T-helper 17 cell (primary cell): ENCODE data around the gene LAMC1. TPM values are rescaled to one million over a fixed set of nuclear protein-coding genes. Genes with fewer than 3 reads are reported as not detected.

ENCODE experiments used
- ATAC-seq: fragments of 150-1000 bp; cut with Tn5 transposase; 2 replicates; pipeline ENCODE4 v1.10.0; 2021; ENCODE audit warnings: mild to moderate bottlenecking, moderate library complexity
- DNase-seq, 3 donors: peaks; one replicate each; pipeline versions ENCODE4 v3.0.0 to v3.0.0-alpha.2; 2020 to 2021
- H3K9me3 ChIP-seq: one replicate; pipeline ENCODE4 v1.7.0; 2013; ENCODE audit warnings: low read length, mild to moderate bottlenecking; ENCODE audit not compliant: control insufficient read depth, poor library complexity, severe bottlenecking
- H3K27ac Mint-ChIP-seq: one replicate; pipeline ENCODE4 v1.8.0; 2022; ENCODE audit warnings: mild to moderate bottlenecking, moderate library complexity, mixed read lengths
- H3K27me3 Mint-ChIP-seq: one replicate; pipeline ENCODE4 v1.8.0; 2022; ENCODE audit warnings: mixed read lengths
- H3K36me3 Mint-ChIP-seq: one replicate; pipeline ENCODE4 v1.8.0; 2022; ENCODE audit warnings: low read depth, mixed read lengths
- H3K4me1 Mint-ChIP-seq: one replicate; pipeline ENCODE4 v1.8.0; 2022; ENCODE audit warnings: mild to moderate bottlenecking, mixed read lengths
- H3K4me3 Mint-ChIP-seq: one replicate; pipeline ENCODE4 v1.8.0; 2022; ENCODE audit warnings: mild to moderate bottlenecking, moderate library complexity, mixed read lengths
- total RNA-seq, 4 donors: library from RNA in 2 of 4; stranded (reverse) in 2 of 4; gene quantifications; one replicate each; pipeline ENCODE4 v1.2.3 and lab custom pipeline; 2022 to 2026

LAMC1 gene
- total RNA-seq (under 1 TPM; 0.70 to 0.83 TPM), total RNA-seq (lab: John Stamatoyannopoulos, UW) (0.68 to 5.6 reads per million in 2 donors)

DNA sequence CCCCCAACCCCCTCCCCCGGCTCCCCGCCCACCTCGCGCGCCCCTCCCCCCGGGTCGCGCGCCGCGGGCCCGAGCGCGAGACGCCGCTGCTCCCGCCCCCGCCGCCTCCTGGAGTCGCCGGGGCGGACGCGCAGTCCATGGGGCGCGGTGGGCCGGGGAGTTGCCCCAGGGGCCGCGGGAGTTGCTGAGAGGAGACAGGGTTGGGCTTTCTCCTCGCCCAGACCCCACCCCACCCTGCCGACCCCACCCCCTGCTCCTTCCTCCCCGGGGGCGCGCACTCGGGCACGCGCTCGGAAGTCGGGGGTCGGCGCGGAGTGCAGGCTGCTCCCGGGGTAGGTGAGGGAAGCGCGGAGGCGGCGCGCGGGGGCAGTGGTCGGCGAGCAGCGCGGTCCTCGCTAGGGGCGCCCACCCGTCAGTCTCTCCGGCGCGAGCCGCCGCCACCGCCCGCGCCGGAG, at the start of gene LAMC1:
LAMC1 (plus strand) TSS at position 275 of the 455 bp plus-strand sequence. CDS start 297 bp downstream, outside the sequence.
- Mint-ChIP-seq H3K4me1 (peaks cover 10% of the 10 kb centered on the region), H3K27ac (no peak within 1 kb of the TSS), H3K36me3 (peaks cover 5% of the 10 kb centered on the region), H3K4me3 (peak within 1 kb of the TSS; percentile 82), H3K27me3 (peaks cover 69% of the 10 kb centered on the region)
- no peaks in the 10 kb centered on the region for H3K9me3 ChIP-seq
- peak; percentile 29 for ATAC-seq
- DNase-seq = peak in 1 of 3 donors; percentile 9

DNA sequence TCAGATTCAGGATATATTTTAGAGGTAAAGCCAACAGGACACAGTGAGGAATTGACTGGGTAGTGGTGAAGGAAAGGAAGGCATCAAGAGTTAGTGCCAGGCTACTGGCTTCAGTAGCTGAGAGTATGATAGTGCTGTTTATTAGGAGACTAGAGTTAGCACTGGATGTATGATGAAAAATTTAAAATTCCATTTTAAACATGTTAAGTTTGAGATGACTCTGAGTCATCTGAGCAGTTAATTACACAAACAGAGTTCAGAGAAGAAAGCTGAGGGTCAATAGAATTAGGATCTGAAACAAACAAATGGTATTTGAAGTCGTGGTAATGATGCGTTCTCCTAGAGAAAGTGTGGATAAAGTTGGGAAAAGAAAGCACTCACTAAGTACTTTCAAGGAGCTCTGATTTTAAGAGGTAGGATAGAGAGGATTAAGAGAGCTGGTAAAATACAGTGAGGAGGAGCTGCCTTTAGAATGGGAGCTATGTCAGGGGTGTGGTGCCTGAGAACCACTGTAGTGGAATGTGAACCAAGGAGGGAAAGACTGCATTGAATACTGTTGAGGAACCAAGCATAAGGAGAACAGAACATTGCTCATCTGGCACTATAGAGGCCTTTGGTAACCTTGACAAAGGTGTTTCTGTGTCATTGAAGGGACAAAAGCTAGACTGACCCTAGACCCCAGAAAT, 48.6 kb upstream of the LAMC1 start:
- Mint-ChIP-seq H3K27me3 (peaks cover 22% of the 10 kb centered on the region), H3K27ac (no peak overlapping the region), H3K36me3 (no peaks in the 10 kb centered on the region), H3K4me1 (no peaks in the 10 kb centered on the region), H3K4me3 (no peak overlapping the region)
- H3K9me3 ChIP-seq = no peaks in the 10 kb centered on the region
- no peak for ATAC-seq
- no peak for DNase-seq

DNA sequence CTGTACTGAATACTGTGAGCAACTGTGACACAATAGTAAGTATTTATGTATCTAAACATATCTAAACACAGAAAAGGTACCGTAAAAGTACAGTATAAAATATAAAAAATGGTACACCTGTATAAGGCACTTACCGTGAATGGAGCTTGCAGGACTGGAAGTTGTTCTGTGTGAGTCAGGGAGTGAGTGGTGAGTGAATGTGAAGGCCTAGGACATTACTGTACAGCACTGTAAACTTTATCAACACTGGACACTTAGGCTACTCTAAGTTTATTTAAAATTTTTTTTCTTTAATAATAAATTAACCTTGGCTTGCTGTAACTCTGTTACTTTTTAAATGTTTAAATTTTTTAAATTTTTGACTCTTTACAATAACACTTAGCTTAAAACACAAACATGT, 45.7 kb upstream of the LAMC1 start:
- no peak for ATAC-seq
- Mint-ChIP-seq H3K36me3 (no peaks in the 10 kb centered on the region), H3K4me1 (no peaks in the 10 kb centered on the region)

DNA sequence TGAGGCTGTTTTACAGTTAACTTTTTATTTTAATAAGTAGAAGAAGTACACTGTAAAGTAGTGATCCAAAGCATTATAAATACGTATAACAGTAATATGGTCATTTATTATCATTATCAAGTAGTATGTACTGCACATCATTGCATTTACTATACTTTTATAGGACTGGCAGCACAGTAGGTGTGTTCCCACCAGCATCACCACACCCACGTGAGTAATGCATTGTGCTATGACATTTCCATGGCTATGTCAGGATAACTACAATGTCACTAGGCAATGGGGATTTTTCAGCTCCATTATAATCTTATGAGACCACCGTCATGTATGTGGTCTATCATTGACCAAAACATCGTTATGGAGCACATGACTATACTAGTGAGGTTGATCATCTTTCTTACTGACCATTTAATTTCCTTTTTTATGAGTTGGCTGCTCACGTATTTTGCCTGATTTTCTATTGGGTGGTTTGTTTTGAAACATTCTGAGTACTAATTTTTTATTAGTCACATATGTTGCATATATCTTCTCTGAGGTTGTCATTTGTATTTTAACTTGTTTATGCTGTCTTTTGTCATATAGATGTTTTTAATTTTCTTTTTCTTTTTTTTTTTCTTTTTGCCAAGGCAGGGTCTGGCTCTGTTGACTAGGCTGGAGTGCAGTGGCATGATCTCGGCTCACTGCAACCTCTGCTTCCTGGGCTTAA, 44.9 kb upstream of the LAMC1 start:
- Mint-ChIP-seq H3K4me3 (no peak overlapping the region), H3K4me1 (no peaks in the 10 kb centered on the region), H3K27ac (no peak overlapping the region), H3K27me3 (peaks cover 14% of the 10 kb centered on the region), H3K36me3 (no peaks in the 10 kb centered on the region)
- ATAC-seq (no peak), DNase-seq (no peak)
- no peaks in the 10 kb centered on the region for H3K9me3 ChIP-seq

More for the DNA sequence above, 45.7 kb upstream of the LAMC1 start:
- H3K4me3 Mint-ChIP-seq = no peak overlapping the region
- H3K27me3 Mint-ChIP-seq = peaks cover 17% of the 10 kb centered on the region
- H3K27ac Mint-ChIP-seq = no peak overlapping the region
- no peaks in the 10 kb centered on the region for H3K9me3 ChIP-seq
- no peak for DNase-seq

DNA sequence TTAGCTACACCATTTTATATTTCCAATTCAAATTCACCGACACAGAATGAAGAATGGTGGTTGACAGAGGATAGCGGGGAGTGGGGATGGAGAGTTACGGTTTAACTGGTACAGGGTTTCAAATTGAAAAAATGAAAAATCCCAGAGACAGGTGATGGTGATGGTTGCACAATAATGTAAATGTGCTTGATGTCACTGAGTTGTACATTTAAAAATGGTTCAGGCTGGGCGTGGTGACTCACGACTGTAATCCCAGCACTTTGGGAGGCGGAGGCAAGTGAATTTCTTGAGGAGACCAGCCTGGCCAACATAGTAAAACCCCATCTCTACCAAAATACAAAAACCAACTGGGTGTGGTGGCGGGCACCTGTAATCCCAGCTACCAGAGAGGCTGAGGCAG, 39.1 kb upstream of the LAMC1 start:
- H3K27ac Mint-ChIP-seq = no peak overlapping the region
- ATAC-seq = no peak
- peaks cover 21% of the 10 kb centered on the region for H3K27me3 Mint-ChIP-seq
- H3K4me3 Mint-ChIP-seq = no peak overlapping the region
- no peak for DNase-seq
- H3K4me1 Mint-ChIP-seq = no peaks in the 10 kb centered on the region
- H3K9me3 ChIP-seq = no peaks in the 10 kb centered on the region
- peaks cover 2% of the 10 kb centered on the region for H3K36me3 Mint-ChIP-seq

DNA sequence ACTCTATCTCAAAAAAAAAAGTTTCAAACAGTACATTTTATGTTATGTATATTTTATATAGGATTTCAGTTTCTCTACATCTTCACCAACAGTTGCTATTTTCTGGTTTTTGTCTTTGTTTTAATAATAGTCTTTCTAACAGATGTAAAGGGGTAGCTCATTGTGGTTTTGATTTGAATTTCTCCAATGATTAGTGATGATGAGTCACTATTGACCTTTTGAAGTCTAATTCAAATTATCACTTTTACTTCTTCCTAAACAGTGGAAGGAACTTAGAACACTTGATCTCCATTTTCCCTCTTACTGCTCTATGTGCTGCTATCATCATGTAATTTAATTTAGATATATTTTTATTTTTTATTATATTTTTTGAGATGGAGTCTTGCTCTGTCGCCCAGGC, 38.6 kb upstream of the LAMC1 start:
- Mint-ChIP-seq H3K4me3 (no peak overlapping the region), H3K36me3 (peaks cover 2% of the 10 kb centered on the region), H3K27me3 (peaks cover 21% of the 10 kb centered on the region), H3K4me1 (no peaks in the 10 kb centered on the region), H3K27ac (no peak overlapping the region)
- DNase-seq (no peak), ATAC-seq (no peak)
- H3K9me3 ChIP-seq = no peaks in the 10 kb centered on the region

DNA sequence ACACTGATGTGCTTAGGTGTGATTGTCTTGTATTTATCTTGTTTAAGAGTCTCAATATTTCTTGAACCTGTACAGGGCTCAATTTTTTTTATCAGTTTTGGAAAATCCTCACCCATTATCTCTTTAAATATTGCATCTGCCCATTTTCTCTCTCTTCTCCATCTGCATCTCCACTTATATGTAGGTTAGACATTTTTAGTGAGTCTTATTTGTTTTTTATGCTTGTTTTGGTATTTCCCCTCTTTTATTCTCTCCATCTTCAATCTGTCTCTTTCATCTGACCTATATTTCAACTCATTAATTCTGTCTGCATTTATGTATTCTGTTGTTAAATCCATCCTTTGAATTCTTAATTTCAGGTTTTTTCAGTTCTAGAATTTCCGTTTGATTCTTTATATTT, 37.3 kb upstream of the LAMC1 start:
- no peaks in the 10 kb centered on the region for H3K4me1 Mint-ChIP-seq

DNA sequence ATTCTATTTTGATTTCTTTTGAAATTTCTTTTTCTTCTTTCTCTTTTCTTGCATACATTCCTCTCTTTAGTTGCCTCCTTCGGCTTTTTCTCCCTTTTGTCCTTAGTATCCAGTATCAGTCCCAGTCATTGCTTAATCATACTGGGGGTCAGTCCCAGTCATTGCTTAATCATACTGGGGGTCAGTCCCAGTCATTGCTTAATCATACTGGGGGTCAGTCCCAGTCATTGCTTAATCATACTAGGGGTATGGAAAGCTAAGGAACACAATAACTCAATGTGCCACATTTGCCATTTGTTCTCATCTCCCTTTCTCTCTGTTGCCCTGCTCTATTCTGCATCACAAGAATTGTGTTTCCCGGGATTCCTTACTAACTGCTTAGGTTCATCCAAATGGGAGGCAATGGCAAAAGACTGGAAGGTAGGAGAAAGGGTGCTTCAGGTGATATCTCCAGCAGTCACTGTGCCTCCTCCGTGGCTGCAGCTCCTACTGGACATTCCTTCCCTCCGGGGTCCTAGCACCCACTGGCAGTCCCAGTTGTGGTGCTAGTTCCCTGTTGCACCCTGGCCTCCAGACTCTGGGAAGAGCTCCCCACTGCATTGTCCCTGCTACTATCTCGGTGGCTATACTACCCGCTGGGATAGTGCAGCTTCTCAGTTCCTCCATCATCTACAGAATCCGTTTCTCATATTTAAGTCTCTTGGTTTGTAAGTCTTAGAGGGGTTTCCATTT, 32.6 kb upstream of the LAMC1 start:
- no peak overlapping the region for H3K27ac Mint-ChIP-seq
- DNase-seq = no peak
- H3K4me3 Mint-ChIP-seq = no peak overlapping the region
- no peak for ATAC-seq
- H3K36me3 Mint-ChIP-seq = no peaks in the 10 kb centered on the region
- H3K4me1 Mint-ChIP-seq = no peaks in the 10 kb centered on the region
- no peaks in the 10 kb centered on the region for H3K9me3 ChIP-seq
- peaks cover 33% of the 10 kb centered on the region for H3K27me3 Mint-ChIP-seq

More for the DNA sequence above, 37.3 kb upstream of the LAMC1 start:
- Mint-ChIP-seq H3K36me3 (peaks cover 2% of the 10 kb centered on the region), H3K4me3 (no peak overlapping the region), H3K27ac (no peak overlapping the region), H3K27me3 (peaks cover 31% of the 10 kb centered on the region)
- H3K9me3 ChIP-seq = no peaks in the 10 kb centered on the region
- ATAC-seq (no peak), DNase-seq (no peak)

DNA sequence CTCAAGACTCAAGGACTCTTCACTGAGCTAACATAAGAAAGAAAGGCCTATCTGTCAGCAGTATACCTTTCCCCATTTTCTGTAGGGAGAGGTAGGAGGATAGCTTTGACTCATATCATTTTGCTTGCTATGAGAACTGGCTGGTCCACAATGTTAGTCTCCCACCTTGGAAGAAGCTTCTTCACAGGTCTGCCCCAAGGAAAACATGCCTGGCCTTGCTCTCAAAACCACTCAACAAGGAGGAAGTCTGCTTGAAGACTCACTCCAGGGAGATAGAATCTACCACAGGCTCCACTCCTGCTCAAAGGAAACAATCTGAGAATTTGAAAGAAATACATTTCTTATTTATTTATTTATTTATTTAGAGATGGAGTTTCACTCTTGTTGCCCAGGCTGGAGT, 29.5 kb upstream of the LAMC1 start:
- no peak for DNase-seq
- Mint-ChIP-seq H3K4me3 (no peak overlapping the region), H3K4me1 (no peaks in the 10 kb centered on the region), H3K27ac (no peak overlapping the region), H3K27me3 (peaks cover 32% of the 10 kb centered on the region), H3K36me3 (no peaks in the 10 kb centered on the region)
- no peak for ATAC-seq
- no peaks in the 10 kb centered on the region for H3K9me3 ChIP-seq

DNA sequence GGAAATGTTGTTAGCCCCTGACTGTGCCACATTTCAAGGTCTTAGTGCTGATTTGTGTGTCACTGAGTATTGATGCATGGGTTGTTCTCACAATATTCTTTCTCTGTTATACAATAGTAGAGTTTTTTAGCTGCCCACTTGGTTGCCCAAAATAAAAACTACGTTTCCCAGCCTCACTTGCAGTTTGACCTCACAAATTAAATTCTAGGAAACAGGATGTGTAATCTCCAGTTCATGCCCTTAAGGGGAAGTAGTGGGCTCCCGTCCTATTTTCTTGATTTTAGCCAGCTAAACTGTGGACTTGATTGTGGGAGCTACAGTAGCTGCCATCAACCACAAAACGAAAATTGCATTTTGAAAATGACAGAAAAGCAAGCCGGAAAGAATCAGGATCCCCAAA, 27.3 kb upstream of the LAMC1 start:
- Mint-ChIP-seq H3K27ac (no peak overlapping the region), H3K36me3 (peaks cover 2% of the 10 kb centered on the region), H3K27me3 (peaks cover 29% of the 10 kb centered on the region), H3K4me1 (no peaks in the 10 kb centered on the region), H3K4me3 (no peak overlapping the region)
- ATAC-seq (no peak), DNase-seq (no peak)
- H3K9me3 ChIP-seq = no peaks in the 10 kb centered on the region

DNA sequence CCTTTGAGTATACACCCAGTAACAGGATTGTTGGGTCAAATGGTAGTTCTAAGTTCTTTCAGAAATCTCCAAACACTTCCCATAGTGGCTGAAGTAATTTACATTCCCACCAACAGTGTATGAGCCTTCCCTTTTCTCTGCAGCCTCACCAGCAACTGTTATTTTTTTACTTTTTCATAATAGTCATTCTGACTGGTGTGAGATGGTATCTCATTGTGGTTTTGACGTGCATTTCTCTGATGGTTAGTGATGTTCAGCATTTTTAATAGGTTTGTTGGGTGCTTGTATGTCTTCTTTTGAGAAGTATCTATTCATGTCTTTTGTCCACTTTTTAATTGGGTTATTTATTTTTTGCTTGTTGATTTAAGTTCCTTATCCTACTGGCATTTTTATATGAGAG, 26.4 kb upstream of the LAMC1 start:
- Mint-ChIP-seq H3K4me1 (no peaks in the 10 kb centered on the region), H3K36me3 (peaks cover 2% of the 10 kb centered on the region), H3K4me3 (no peak overlapping the region), H3K27me3 (peaks cover 30% of the 10 kb centered on the region), H3K27ac (no peak overlapping the region)
- no peaks in the 10 kb centered on the region for H3K9me3 ChIP-seq
- DNase-seq (no peak), ATAC-seq (no peak)

DNA sequence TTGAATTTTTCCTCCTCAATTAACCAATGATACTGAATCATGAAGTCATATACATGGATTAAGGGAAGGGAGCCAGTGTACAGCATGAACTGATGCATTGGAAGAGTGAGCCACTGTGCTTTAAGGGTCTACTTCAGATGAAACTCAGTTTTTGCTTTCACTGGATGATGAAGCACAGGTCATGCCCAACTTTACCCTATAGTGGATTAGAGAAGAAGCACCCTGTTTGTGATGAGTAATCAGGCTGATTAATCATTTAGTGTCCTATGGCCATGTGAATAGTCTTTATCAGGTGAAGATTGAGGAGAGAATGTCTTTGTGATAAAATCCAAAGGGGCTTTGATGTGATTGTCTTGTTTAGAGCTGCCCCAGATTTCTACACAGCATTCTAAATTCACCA, 24.7 kb upstream of the LAMC1 start:
- DNase-seq = no peak
- peaks cover 28% of the 10 kb centered on the region for H3K27me3 Mint-ChIP-seq
- no peak overlapping the region for H3K4me3 Mint-ChIP-seq
- no peak overlapping the region for H3K27ac Mint-ChIP-seq
- H3K9me3 ChIP-seq = no peaks in the 10 kb centered on the region
- H3K4me1 Mint-ChIP-seq = no peaks in the 10 kb centered on the region
- peaks cover 2% of the 10 kb centered on the region for H3K36me3 Mint-ChIP-seq
- ATAC-seq = no peak

DNA sequence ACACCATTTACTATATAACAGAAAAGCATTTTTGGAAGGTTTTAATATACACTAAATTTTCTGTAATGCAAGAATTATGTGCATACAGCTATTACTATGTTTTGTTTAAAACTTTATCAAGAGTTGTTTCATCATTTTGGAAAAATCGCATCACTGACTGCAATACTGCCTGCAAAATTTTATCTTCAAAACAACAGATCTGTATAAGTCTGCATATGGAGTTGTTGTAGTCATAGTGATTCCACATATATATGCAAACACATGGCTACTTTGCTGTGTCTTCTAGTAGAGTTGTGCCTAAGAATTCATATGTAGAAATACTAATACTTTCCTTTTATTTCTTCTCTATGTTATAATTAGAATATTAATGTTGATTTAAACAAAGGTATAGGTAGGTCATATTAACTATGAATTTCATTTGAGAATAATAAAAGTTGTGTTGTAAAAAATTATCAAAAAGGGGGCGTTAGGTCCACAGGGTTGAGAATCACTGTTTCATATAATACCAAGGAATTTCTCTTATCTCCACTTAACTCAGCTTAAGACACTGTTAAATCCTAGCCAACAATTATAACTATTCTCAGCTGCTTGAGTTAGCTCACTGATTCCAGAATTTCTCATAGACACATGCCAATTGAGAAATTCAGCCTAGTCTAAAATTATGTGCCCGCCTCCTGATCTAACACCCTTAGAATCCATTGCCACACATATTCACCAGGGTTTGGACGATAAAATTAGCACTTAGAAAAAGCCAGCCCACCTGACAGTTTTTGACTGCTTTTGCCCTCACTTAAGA, 22.9 kb upstream of the LAMC1 start:
- no peak overlapping the region for H3K4me3 Mint-ChIP-seq
- no peak overlapping the region for H3K27ac Mint-ChIP-seq
- no peaks in the 10 kb centered on the region for H3K4me1 Mint-ChIP-seq
- no peak for DNase-seq
- peaks cover 2% of the 10 kb centered on the region for H3K36me3 Mint-ChIP-seq
- ATAC-seq = no peak
- H3K9me3 ChIP-seq = no peaks in the 10 kb centered on the region
- peaks cover 29% of the 10 kb centered on the region for H3K27me3 Mint-ChIP-seq
